GM19035 (cell line): ENCODE results near the gene FZR1.
"Not testable (repeated sequence)": the region's sequence is repeated elsewhere in the genome, so short reads cannot be mapped to it uniquely, and the experiment has no call there.

ENCODE experiments used
- ATAC-seq: cut with Tn5 transposase; IDR thresholded peaks from one replicate; pipeline ENCODE4 v1.9.1; 2021; ENCODE audit not compliant: unreplicated experiment

Gene FZR1

DNA sequence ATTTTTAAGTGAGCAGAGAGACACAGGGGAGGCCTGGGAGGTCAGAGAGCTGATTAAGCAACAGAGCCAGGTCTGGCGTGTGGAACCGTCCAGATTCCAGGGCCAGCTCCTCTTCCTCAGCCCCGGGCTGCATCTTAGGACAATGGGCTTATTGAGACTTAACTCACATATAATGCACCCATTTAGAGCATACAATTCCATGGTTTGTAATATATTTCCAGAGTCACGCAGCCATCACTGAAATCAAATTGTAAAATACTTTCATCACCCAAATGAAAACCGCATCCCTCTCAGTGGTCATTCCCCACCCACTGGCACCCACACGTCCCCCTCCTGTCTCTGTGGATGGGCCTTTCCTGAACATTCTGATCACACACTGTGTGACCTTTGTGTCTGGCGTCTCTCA, 64.5 kb downstream of the FZR1 start:
- ATAC-seq: no peak

DNA sequence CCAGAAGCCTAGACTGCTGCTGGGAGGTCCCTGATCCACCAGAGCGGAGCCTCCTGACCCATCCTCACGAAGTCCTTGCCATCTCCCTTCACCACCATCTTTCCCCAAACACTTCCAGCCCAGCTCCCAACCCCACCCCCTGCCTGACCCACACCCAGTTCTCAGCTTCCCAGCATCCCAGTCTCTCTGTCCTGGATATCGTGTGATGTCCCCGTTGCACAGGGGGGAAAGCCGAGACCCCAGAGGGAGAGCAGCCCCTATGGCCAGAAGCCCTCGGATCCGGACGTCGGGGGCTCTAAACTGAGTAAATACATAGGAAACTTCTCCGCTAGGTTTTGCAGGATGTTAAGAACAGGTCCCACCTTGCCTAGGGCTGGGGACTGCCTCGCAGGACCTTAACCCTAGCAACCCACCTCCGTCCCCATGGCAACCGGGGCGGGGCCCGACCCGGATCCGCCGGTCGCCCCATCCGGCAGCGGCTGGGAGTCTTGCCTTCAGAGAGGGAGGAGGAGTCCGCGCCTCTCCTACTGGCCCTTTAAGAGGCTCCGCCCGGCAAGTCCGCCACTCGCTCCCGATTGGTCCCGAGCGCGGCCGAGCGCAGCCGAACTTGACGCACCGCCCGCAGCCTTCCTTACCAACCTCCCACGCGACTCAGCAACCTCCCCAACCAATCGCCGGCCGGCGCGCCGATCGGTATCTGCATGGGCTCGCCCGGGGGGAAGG, 66.2 kb downstream of the FZR1 start:
- ATAC-seq: peak; percentile 89

DNA sequence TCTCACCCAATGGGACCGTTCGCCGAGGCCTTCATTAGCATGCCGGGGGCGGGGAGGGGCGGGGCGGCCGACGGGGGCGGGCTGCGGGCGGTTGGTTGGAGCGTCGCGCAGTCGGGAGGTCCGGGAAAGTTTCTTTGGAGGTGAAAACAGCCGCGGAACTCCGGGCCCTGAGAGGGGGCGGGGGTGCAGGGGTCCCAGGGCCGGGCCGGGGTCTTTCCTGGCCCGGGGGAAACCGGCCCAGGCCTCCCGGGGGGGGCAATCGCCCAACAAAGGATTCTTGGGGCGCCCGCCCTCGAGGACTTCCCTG, 66.7 kb downstream of the FZR1 start, which contains the start of gene HMG20B:
Gene HMG20B, plus strand, starts transcription at position 90 of the 307 bp plus-strand sequence. CDS start 366 bp downstream, outside the sequence.
- ATAC-seq: no peak

DNA sequence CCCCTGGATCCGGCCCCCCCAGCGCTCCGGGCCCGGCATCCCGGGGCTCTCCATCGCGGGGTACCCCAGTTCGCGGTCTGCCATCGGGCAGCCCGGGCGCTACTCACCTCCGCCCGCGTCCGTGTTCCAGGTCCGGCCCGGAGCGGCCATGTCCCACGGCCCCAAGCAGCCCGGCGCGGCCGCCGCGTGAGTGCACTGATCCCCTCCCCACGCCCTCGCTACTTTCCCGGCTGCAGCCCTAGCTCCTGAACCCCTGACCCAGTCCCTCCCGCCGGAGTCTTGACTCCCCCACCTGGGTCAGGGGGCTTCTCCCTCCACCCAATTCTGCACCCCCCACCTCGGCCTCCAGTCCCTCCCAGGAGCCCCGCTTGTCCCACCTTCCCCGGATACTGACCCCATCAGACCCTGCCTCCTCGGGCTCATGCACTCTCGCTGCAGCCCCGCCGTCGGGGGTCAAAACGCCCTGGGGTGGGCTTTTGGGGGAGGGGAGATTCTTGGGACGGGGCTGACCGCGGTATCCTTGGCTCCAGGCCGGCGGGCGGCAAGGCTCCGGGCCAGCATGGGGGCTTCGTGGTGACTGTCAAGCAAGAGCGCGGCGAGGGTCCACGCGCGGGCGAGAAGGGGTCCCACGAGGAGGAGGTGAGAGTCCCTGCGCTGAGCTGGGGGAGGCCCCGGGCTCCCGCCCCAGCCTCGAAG, 67.2 kb downstream of the FZR1 start:
- ATAC-seq: peak; percentile 13

DNA sequence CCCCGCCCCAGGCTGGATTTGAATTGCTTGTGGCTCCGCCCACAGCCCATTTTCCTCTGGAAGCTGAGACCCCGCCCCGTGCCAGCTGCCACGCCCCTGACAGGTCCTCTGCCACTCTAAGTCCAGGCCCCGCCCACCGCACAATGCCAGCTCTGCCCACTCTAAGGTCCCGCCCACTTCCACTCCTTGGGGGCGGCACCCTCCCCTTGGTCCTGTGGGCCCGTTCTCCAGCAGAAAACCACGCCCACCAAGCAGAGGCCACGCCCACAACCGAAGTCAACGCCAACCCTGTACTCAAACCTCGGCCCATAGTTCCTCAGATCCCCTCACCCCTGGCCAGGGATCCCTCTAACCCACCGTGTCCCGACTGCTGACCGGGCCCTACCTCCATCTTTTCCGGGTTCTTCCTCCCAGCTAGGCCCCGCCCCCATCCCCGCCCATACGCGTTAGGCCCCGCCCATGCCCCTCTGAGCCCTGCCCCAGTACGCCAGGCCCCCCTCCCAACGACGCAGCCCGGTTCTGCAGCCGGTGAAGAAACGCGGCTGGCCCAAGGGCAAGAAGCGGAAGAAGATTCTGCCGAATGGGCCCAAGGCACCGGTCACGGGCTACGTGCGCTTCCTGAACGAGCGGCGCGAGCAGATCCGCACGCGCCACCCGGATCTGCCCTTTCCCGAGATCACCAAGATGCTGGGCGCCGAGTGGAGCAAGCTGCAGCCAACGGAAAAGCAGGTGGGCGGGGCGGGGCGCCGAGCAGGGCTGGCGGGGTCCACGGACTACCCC, 67.9 kb downstream of the FZR1 start:
- ATAC-seq: no peak

DNA sequence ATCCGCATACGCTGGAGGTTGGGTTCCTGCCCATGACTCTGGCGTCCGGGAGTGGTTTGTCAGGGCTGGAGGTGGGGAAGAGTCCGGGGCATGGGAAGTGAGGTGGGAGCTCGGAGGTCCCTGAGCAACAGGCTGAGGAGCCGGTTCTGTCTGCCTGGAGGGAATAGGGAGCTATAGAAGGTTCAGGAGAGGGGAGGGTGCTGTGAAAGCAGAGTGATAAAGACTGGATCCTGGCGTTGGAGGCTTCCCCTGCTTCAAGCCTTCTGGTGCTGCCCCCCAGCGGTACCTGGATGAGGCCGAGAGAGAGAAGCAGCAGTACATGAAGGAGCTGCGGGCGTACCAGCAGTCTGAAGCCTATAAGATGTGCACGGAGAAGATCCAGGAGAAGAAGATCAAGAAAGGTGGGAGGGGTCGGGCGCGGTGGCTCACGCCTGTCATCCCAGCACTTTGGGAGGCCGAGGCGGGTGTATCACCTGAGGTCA, 69.2 kb downstream of the FZR1 start:
- ATAC-seq: no peak

DNA sequence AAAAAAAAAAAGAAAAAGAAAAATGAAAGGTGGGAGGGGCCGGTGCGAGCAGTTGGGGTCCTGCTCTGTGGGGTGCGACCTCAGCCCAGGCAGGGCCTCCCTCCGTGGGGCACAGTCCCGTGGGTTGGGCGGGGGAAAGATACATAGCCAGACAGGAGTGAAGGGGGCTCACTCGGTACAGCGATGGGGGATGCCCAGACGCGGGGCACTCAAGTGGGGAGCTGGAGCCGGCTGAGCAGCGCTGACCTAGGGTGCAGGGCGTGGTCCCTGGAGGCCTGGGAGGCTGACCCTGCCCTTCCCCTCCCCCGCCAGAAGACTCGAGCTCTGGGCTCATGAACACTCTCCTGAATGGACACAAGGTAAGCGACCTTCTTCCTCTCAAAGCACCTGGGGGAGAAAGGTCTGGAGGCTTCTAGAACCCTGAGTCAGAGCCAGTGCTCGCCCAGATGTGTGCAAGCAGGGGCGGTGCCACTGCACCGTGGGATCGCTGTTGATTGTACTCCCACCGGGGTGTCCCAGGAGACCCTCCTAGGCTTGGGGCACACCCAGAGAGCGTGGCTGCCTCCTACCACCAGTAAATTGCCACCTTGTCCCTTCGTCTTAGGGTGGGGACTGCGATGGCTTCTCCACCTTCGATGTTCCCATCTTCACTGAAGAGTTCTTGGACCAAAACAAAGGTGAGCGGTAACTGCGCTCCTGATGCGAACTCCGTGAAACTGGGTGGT, 70.0 kb downstream of the FZR1 start:
- no peak for ATAC-seq

DNA sequence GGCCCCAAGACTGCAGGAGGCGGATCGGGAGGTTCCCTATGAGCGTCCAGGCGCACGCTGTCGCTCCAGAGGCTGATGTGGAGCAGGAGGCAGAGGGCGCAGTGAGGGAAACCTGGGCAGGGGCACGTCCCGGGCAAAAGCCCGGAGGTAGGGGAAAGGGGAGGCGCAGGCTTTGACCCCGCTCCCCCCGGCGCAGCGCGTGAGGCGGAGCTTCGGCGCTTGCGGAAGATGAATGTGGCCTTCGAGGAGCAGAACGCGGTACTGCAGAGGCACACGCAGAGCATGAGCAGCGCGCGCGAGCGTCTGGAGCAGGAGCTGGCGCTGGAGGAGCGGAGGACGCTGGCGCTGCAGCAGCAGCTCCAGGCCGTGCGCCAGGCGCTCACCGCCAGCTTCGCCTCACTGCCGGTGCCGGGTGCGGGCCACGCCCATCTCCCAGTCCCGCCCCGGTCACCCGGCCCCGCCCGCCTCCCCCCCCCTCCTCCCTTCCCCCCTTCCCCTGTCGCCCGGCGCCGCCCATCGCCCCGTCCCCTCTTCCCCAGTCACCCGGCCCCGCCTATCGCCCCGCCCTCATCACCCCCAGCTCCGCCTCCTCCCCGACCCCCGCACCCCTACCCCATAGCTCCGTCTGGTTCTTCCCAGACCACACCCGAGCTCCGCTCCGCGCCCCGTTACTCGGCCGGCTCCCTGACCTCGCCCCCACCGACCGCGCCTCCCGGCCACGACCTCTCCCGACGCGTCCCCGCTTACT, 70.8 kb downstream of the FZR1 start:
- ATAC-seq: no peak

DNA sequence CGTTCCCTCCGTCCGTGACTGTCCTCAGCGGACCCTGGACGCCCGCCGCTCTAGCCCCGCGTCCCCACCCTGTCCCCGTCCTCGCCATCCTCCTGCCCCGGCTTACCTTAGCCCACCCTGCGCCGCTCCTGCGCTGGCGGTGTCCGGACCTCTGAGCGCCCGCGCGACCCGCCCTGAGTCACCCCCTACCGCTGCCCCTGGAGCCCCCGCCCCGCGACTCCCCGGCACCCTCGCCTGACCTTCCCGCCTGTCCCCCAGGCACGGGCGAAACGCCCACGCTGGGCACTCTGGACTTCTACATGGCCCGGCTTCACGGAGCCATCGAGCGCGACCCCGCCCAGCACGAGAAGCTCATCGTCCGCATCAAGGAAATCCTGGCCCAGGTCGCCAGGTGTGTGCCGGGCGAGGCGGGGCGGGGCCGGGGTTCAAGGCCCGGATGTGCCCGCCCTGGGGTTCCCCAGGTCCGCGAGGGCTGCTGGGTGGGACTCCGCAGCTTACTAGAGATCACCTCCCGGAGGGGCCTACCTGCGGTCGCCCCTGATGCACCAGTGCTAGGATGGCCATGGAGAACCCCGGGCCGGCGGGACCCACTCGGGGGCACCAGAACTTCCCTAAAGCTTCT, 71.7 kb downstream of the FZR1 start:
- ATAC-seq: no peak

DNA sequence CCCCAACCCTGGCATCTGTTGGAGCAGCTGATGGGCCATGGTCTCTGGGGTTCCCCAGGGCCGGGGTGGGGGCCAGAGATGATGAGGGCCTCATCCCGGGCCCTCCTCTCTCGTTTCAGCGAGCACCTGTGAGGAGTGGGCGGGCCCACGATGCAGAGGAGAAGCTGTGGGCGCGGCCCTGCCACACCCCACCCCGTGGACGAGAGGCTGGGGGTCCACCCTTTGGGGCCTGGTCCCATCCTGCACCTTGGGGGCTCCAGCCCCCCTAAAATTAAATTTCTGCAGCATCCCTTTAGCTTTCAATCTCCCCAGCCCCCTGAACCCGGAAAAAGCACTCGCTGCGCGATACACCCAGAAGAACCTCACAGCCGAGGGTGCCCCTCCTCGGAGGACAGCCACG, 72.3 kb downstream of the FZR1 start:
- no peak for ATAC-seq

DNA sequence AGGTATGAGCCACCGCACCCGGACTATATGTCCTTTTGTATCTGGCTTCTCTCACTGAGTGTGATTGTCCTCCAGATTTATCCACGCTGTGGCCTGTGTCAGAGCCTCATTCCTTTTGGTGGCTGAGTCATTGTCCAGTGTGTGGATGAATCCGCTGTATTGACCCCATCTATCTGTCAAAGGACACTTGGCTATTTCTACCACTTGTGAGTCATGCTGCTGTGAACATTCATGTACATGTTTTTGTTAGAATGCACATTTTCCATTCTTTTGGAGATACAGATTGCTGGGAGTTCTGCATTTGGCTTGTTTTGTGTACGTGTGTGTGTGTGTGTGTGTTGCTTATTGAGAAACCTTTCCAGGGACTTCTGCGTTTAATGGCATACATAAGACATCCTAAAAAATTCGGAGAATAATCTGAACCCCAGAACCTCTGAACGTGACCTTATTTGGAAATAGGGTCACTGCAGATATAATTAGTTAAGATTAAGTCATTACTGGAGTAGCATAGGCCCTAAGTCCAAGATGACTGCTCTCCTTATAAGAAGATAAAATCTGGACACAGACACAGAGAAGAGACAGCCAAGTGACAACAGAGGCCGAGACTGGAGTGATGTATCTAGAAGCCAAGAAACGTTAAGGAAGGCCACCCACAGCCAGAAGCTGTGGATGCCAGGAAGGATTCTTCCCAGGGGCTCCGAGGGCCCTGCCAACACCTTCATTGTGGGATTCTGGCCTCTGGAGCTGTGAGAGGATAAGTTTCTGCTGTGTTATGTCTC, 74.2 kb downstream of the FZR1 start:
- ATAC-seq: no peak

DNA sequence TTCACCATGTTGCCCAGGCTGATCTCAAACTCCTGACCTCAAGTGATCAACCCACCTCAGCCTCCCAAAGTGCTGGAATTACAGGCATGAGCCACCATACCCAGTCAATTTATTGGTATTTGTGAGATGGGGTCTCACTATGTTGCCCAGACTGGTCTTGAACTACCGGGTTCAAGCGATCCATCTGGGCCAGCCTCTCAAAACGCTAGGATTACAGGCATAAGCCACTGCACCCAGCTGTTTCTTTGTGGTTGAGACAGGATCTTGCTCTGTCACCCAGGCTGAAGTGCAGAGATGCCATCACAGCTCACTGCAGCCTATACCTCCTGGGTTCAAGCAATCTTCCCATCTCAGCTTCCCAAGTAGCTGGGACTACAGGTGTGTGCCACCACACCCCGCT, 75.7 kb downstream of the FZR1 start:
- not testable (repeated sequence) for ATAC-seq

DNA sequence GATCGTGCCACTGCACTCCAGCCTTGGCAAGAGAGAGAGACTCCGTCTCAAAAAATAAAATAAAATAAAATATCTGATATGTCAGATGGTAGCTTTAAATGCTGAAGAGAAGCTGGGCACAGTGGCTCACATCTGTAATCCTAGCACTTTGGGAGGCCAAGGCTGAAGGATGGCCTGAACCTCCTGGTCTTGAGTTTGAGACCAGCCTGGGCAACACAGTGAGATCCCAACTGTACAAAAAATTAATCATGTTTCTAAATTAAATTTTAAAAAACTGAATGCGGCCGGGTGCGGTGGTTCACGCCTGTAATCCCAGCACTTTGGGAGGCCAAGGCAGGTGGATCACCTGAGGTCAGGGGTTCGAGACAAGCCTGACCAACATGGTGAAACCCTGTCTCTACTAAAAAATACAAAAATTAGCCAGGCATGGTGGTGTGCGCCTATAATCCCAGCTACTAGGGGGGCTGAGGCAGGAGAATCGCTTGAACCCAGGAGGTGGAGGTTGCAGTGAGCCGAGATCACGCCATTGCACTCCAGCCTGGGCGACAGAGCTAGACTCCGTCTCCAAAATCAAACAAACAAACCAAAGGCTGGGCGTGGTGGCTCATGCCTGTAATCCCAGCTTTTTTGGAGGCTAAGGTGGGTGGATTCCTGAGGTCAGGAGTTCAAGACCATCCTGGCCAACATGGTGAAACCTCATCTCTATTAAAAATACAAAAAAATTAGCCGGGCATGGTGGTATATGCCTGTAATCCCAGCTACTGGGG, 78.1 kb downstream of the FZR1 start:
- ATAC-seq: not testable (repeated sequence)

DNA sequence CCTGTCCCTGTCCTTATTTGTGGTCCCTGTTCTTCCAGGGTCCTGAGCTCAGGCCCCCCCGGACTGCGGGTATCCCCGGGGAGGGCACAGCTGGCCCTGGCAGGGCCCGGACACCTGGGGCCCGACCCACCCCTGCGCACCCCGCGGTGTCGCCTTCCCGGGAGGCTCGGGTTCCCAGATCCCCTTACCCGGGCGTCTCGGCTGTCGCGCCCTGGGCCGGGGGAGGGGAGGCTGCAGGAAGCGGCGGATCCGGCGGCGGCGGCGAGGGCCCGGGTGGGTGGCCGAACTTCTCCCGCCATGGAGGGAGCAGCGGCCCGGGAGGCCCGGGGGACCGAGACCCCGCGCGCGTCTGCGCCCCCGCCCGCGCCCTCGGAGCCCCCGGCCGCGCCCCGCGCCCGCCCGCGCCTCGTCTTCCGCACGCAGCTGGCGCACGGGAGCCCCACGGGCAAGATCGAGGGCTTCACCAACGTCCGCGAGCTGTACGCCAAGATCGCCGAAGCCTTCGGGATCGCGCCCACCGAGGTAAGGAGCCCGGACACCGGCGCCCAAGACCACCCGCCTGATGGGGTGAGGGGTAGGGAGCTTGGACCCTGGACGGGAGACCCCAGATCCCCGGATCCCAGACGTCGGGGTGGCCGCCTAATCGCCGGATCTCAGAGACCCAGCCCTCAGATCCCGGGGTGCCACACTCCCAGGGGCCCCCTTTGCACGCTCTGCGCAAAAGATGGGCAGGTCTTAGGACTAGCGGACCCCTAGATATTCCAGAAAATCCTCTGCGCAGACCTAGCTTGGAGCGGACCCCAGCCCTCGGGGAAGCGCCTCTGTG, 79.4 kb downstream of the FZR1 start, which contains the start of gene GIPC3:
Gene GIPC3, plus strand, starts transcription at position 178 of the 826 bp plus-strand sequence. Its CDS starts 120 bp downstream, at position 298.
- ATAC-seq: no peak

DNA sequence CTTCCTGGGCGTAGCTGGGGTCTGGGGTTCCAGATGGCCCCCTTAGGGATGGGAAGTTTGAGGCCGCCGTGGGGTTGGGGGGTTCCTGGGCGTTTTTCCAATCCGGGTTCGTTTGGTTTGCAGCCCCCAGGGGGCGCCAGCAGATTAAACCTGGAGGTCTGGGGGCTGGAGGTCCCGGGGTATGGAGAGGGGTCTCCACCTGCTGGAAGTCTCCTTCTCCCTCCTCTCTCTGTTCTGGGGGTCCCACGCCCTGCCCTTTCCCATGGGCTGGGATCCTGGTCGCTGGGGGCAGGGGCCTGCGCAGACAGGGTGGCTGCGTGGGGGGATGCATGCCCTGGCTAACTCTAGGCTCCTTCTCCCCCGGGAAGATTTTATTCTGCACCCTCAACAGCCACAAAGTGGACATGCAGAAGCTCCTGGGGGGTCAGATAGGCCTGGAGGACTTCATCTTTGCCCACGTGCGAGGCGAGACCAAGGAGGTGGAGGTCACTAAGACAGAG, 80.1 kb downstream of the FZR1 start:
- no peak for ATAC-seq

DNA sequence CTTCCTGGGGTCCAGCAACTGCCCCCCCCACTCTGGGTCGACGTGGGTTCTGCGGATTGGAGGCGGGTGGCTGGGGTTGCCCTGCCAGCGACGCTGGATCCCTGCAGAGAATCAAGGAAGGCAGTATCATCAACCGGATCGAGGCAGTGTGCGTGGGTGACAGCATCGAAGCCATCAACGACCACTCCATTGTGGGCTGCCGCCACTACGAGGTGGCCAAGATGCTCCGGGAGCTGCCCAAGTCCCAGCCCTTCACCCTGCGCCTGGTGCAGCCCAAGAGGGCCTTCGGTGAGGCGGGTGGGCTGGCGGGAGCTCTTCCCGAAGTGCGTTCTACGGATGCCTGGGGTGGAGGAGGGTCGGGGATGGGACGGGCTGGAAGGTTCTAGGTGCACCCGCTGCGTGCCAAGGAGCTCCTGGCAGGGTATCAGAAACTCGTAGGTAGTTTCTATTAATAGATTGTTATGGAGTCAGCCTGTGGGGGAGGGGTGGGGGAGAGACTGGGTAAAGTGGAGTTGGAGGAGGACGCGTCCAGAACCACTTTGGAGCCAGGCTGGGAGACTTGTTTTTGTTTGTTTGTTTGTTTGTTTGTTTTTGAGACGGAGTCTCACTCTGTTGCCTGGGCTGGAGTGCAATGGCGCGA, 80.7 kb downstream of the FZR1 start:
- no peak for ATAC-seq
